Chondrocyte (in vitro differentiated cells): ENCODE measurements around the gene ADD3. TPM values are rescaled to one million over a fixed set of nuclear protein-coding genes. Genes with fewer than 3 reads are reported as not detected.
A peak's percentile ranks its signal among the peaks of the same experiment; 100 is the strongest.

ENCODE experiments used
- DNase-seq: peaks from one replicate; pipeline ENCODE4 v3.0.0; 2021; ENCODE audit warnings: mixed read lengths, low spot score
- H3K27ac Mint-ChIP-seq: one replicate; pipeline ENCODE4 v1.8.0; 2021; ENCODE audit warnings: mild to moderate bottlenecking, moderate library complexity, mixed read lengths; ENCODE audit not compliant: unreplicated experiment
- H3K27me3 Mint-ChIP-seq: 2 replicates; pipeline ENCODE4 v1.8.0; 2021; ENCODE audit warnings: low read depth, mixed read lengths
- H3K36me3 Mint-ChIP-seq: 2 replicates; pipeline ENCODE4 v1.8.0; 2021; ENCODE audit warnings: low read depth, mixed read lengths
- H3K4me1 Mint-ChIP-seq: 2 replicates; pipeline ENCODE4 v1.8.0; 2021; ENCODE audit warnings: low read depth, mild to moderate bottlenecking, mixed read lengths
- H3K4me3 Mint-ChIP-seq: one replicate; pipeline ENCODE4 v1.8.0; 2021; ENCODE audit warnings: mild to moderate bottlenecking, moderate library complexity, mixed read lengths; ENCODE audit not compliant: unreplicated experiment
- H3K9me3 Mint-ChIP-seq: 2 replicates; pipeline ENCODE4 v1.8.0; 2021; ENCODE audit warnings: low read depth, mixed read lengths
- CTCF ChIP-seq: fragments of 200-600 bp; sonication (generic); IDR thresholded peaks from 2 replicates; pipeline ENCODE4 v1.5.0; 2021; ENCODE audit warnings: antibody characterized with exemption, mild to moderate bottlenecking, moderate library complexity
- total RNA-seq: library from RNA; stranded (reverse); gene quantifications from 3 replicates; pipeline ENCODE4 v1.2.1, GENCODE V29; 2021

The ADD3 gene
- total RNA-seq, 1 donor from 2014 or later = 75.1 TPM

GRCh38 chr10:109973326-109973829, 34.4 kb upstream of the ADD3 start:
- Mint-ChIP-seq H3K4me3 (no peak overlapping the region), H3K9me3 (no peaks in the 10 kb centered on the region), H3K27me3 (no peaks in the 10 kb centered on the region), H3K36me3 (no peaks in the 10 kb centered on the region), H3K4me1 (peaks cover 44% of the 10 kb centered on the region), H3K27ac (no peak overlapping the region)
- DNase-seq = no peak
- no peak for TF ChIP-seq CTCF

DNA sequence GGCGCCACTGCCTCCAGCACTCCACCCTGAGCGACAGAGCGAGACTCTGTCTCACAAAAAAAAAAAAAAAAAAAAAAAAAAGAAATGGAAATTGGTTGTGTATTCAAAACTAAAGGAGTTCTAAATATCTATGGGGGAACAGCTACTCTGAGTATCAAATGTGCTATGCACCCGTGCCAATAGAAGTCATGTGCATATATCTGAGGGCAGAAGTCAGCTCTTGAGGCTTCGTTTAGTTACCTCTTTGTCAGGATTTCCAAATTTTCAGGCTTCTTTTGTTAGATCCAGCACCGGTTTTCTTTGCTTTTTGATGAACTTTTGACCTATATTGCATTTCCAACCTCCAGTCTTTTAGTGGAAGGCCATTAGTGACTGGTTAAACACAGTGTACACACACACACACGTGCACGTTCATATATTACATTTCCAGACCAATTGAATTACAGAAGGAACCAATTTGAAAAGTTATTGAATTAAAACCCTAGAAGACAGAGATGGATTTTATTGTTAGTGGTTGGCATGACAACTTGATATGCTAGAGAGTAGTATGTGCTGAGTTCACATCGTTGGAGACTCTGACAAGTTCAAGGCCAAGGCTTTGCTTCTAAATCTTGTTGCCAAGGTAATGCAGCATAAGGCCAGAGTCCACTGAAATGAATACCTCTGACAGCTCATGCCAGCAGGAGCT, 33.1 kb upstream of the ADD3 start:
- no peaks in the 10 kb centered on the region for H3K36me3 Mint-ChIP-seq
- no peak for DNase-seq
- H3K27me3 Mint-ChIP-seq = no peaks in the 10 kb centered on the region
- no peak overlapping the region for H3K4me3 Mint-ChIP-seq
- peaks cover 44% of the 10 kb centered on the region for H3K4me1 Mint-ChIP-seq
- TF ChIP-seq CTCF = no peak
- no peaks in the 10 kb centered on the region for H3K9me3 Mint-ChIP-seq
- no peak overlapping the region for H3K27ac Mint-ChIP-seq

GRCh38 chr10:109975244-109976190, 32.3 kb upstream of the ADD3 start:
- no peak overlapping the region for H3K27ac Mint-ChIP-seq
- H3K4me1 Mint-ChIP-seq = peaks cover 48% of the 10 kb centered on the region
- no peak overlapping the region for H3K4me3 Mint-ChIP-seq
- DNase-seq = no peak
- no peaks in the 10 kb centered on the region for H3K27me3 Mint-ChIP-seq
- TF ChIP-seq CTCF = no peak
- no peaks in the 10 kb centered on the region for H3K36me3 Mint-ChIP-seq
- no peaks in the 10 kb centered on the region for H3K9me3 Mint-ChIP-seq

GRCh38 chr10:109976681-109977080, 31.1 kb upstream of the ADD3 start:
- no peak for DNase-seq
- Mint-ChIP-seq H3K9me3 (no peaks in the 10 kb centered on the region), H3K4me3 (no peak overlapping the region), H3K27me3 (no peaks in the 10 kb centered on the region), H3K36me3 (no peaks in the 10 kb centered on the region), H3K4me1 (peaks cover 53% of the 10 kb centered on the region), H3K27ac (peak overlapping the region; percentile 85)
- no peak for TF ChIP-seq CTCF

- TF ChIP-seq CTCF = no peak
Measured at GRCh38 chr10:109977382-109977806, 30.4 kb upstream of the ADD3 start.

More at GRCh38 chr10:109977382-109977806, 30.4 kb upstream of the ADD3 start:
- H3K9me3 Mint-ChIP-seq = no peaks in the 10 kb centered on the region
- no peak for DNase-seq
- peak overlapping the region; percentile 35 for H3K4me3 Mint-ChIP-seq
- H3K27ac Mint-ChIP-seq = peak overlapping the region; percentile 85
- H3K36me3 Mint-ChIP-seq = no peaks in the 10 kb centered on the region
- H3K27me3 Mint-ChIP-seq = no peaks in the 10 kb centered on the region
- peaks cover 60% of the 10 kb centered on the region for H3K4me1 Mint-ChIP-seq
